ENCODE results near the gene RASGRF2.

DNA sequence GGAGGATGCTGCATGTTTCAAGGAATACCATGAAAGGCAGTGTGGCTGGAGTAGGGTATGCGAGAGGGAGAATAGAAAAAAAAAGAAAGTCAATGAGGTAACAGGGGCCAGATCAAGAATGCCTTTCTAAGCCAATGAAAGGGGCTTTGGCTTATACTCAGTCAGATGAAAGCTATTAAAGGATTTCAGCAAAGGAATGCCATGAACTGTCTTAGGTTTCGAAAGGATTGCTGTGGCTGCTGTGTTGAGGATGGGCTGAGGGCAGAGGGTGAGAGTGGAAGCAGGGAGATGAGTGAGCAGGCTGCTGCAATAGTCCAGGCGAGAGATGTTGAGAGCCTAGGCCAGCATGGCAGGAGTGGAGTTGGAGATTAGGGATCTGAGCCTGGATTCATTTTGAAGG is 137.6 kb downstream of the RASGRF2 start:
- TF ChIP-seq, protein P1, sequence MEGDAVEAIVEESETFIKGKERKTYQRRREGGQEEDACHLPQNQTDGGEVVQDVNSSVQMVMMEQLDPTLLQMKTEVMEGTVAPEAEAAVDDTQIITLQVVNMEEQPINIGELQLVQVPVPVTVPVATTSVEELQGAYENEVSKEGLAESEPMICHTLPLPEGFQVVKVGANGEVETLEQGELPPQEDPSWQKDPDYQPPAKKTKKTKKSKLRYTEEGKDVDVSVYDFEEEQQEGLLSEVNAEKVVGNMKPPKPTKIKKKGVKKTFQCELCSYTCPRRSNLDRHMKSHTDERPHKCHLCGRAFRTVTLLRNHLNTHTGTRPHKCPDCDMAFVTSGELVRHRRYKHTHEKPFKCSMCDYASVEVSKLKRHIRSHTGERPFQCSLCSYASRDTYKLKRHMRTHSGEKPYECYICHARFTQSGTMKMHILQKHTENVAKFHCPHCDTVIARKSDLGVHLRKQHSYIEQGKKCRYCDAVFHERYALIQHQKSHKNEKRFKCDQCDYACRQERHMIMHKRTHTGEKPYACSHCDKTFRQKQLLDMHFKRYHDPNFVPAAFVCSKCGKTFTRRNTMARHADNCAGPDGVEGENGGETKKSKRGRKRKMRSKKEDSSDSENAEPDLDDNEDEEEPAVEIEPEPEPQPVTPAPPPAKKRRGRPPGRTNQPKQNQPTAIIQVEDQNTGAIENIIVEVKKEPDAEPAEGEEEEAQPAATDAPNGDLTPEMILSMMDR (conservative IDR thresholded peaks at IDR 0.05; ENCODE audit: low read depth, low read length) = no peak
- TF ChIP-seq EZH2 (IDR thresholded peaks at IDR 0.05; ENCODE audit: low read length, unreplicated experiment) = no peak

Data from PC-3 (cell line).